Esophagus muscularis mucosa (tissue), 4 donors: ENCODE results near the gene CCDC148.

Experiments used
- CTCF ChIP-seq, 3 experiments: fragments of 200-600 bp in 2 of 3; fragments of 450-650 bp in 1 of 3; sonication (generic) in 2 of 3; IDR thresholded peaks; one replicate each; pipeline ENCODE4 v1.5.1; 2017 to 2019; ENCODE audit warnings: antibody characterized with exemption in 3 of 3, mild to moderate bottlenecking in 2 of 3, moderate library complexity in 1 of 3
- EP300 ChIP-seq: sonication (generic); formaldehyde crosslinking; IDR thresholded peaks from one replicate; pipeline ENCODE4 v1.6.1; 2017; ENCODE audit warnings: antibody characterized with exemption
- POLR2A ChIP-seq: fragments of 450-650 bp; IDR thresholded peaks from one replicate; pipeline ENCODE4 v1.6.1; 2017; ENCODE audit warnings: antibody characterized with exemption, moderate library complexity, mild to moderate bottlenecking, low read depth
- POLR2AphosphoS5 ChIP-seq, 2 donors: sonication (generic); formaldehyde crosslinking; IDR thresholded peaks; one replicate each; pipeline ENCODE4 v1.6.1; 2017; ENCODE audit warnings: antibody characterized with exemption in 2 of 2

- TF ChIP-seq CTCF (IDR thresholded peaks at IDR 0.05) (no peak), POLR2AphosphoS5 (IDR thresholded peaks at IDR 0.05) (no peak), POLR2A (no peak), EP300 (no peak)
Observed at GRCh38 chr2:158187908-158188307, 268.6 kb downstream of the CCDC148 start.
